ENCODE measurements around the gene TXN2. TPM values are rescaled to one million over a fixed set of nuclear protein-coding genes. Genes with fewer than 3 reads are reported as not detected.

TXN2 gene
- total and polyA plus RNA-seq, 7 experiments from 2014 or later: 35.5 to 154 (median 44.1) TPM

- ATAC-seq (no peak), DNase-seq (no peak)
- no peaks in the 10 kb centered on the region for H3K9me3 ChIP-seq (ENCODE audit: control insufficient read depth in 2 of 3, low read length in 3 of 3)
- intact Hi-C loops (cut with micrococcal nuclease): no loop called here
- ChIA-PET POLR2A (interaction anchor here (0.7 to 1.2 kb wide), 5 partner anchors 8 to 163 kb away, joined by 3 to 4 read pairs (median 3); no protein-coding TSS in a partner anchor), CTCF (interaction anchor here (1.0 kb wide), 1 partner anchor 163 kb away, joined by 3 read pairs; no protein-coding TSS in a partner anchor)
- Mint-ChIP-seq H3K27ac (no peak overlapping the region), H3K27me3 (no peaks in the 10 kb centered on the region), H3K36me3 (no peaks in the 10 kb centered on the region), H3K4me3 (no peak overlapping the region), H3K4me1 (peaks cover 4 to 21% (median 14%) of the 10 kb centered on the region in 7 donors), H3K9me3 (peaks cover 0 to 2% (median 0%) of the 10 kb centered on the region in 11 donors)
- no peak overlapping the region for H3K27ac ChIP-seq (ENCODE audit: low read depth, low read length)
- peaks cover 0 to 20% (median 0%) of the 10 kb centered on the region in 3 experiments for H3K36me3 ChIP-seq (ENCODE audit: control insufficient read depth in 2 of 3, insufficient read depth in 3 of 3, low read length in 3 of 3)
- H3K27me3 ChIP-seq (ENCODE audit: control insufficient read depth in 2 of 2, insufficient read depth in 2 of 2, low read length in 2 of 2): no peaks in the 10 kb centered on the region
- no peak overlapping the region for H3K4me3 ChIP-seq (ENCODE audit: low read length)
- H3K4me1 ChIP-seq (ENCODE audit: control insufficient read depth in 2 of 2, insufficient read depth in 2 of 2, low read length in 2 of 2): peaks cover 0 to 11% of the 10 kb centered on the region in 2 donors
Observed at GRCh38 chr22:36463783-36464184, 17.7 kb downstream of the TXN2 start.

- peaks cover 4 to 19% (median 10%) of the 10 kb centered on the region in 7 donors for H3K4me1 Mint-ChIP-seq
Observed at GRCh38 chr22:36461665-36462649, 19.5 kb downstream of the TXN2 start.

GRCh38 chr22:36460202-36460601 is 21.2 kb downstream of the TXN2 start:
- DNase-seq: no peak
- Mint-ChIP-seq H3K27ac (peak overlapping the region in 1 of 9 donors; percentile 17), H3K4me3 (no peak overlapping the region), H3K27me3 (no peaks in the 10 kb centered on the region), H3K36me3 (no peaks in the 10 kb centered on the region), H3K4me1 (peaks cover 7 to 27% (median 11%) of the 10 kb centered on the region in 7 donors), H3K9me3 (peaks cover 0 to 2% (median 0%) of the 10 kb centered on the region in 11 donors)
- peaks cover 7 to 12% of the 10 kb centered on the region in 2 donors for H3K4me1 ChIP-seq (ENCODE audit: control insufficient read depth in 2 of 2, insufficient read depth in 2 of 2, low read length in 2 of 2)
- CTCF ChIA-PET: no interaction called here
- no peak overlapping the region for H3K27ac ChIP-seq (ENCODE audit: low read depth, low read length)
- no peak overlapping the region for H3K4me3 ChIP-seq (ENCODE audit: low read length)
- no peaks in the 10 kb centered on the region for H3K27me3 ChIP-seq (ENCODE audit: control insufficient read depth in 2 of 2, insufficient read depth in 2 of 2, low read length in 2 of 2)
- no peak for ATAC-seq
- no peaks in the 10 kb centered on the region for H3K9me3 ChIP-seq (ENCODE audit: control insufficient read depth in 2 of 3, low read length in 3 of 3)
- no peaks in the 10 kb centered on the region for H3K36me3 ChIP-seq (ENCODE audit: control insufficient read depth in 2 of 3, insufficient read depth in 3 of 3, low read length in 3 of 3)
- POLR2A ChIA-PET: no interaction called here
- intact Hi-C loops (cut with micrococcal nuclease): no loop called here

More at GRCh38 chr22:36461665-36462649, 19.5 kb downstream of the TXN2 start:
- ChIA-PET CTCF (no interaction called here), POLR2A (interaction anchor here (1.2 kb wide), 1 partner anchor 10 kb away, joined by 3 read pairs; no protein-coding TSS in a partner anchor)
- no peak overlapping the region for H3K4me3 ChIP-seq (ENCODE audit: low read length)
- H3K27me3 ChIP-seq (ENCODE audit: control insufficient read depth in 2 of 2, insufficient read depth in 2 of 2, low read length in 2 of 2): no peaks in the 10 kb centered on the region
- Mint-ChIP-seq H3K27me3 (no peaks in the 10 kb centered on the region), H3K36me3 (no peaks in the 10 kb centered on the region), H3K4me3 (no peak overlapping the region), H3K27ac (peak overlapping the region in 2 of 9 donors; percentile 48 to 58), H3K9me3 (peaks cover 0 to 2% (median 0%) of the 10 kb centered on the region in 11 donors)
- H3K36me3 ChIP-seq (ENCODE audit: control insufficient read depth in 2 of 3, insufficient read depth in 3 of 3, low read length in 3 of 3): peaks cover 0 to 6% (median 0%) of the 10 kb centered on the region in 3 experiments
- no peak overlapping the region for H3K27ac ChIP-seq (ENCODE audit: low read depth, low read length)
- ATAC-seq (no peak), DNase-seq (no peak)
- H3K4me1 ChIP-seq (ENCODE audit: control insufficient read depth in 2 of 2, insufficient read depth in 2 of 2, low read length in 2 of 2): peaks cover 0 to 6% of the 10 kb centered on the region in 2 donors
- no peaks in the 10 kb centered on the region for H3K9me3 ChIP-seq (ENCODE audit: control insufficient read depth in 2 of 3, low read length in 3 of 3)
- intact Hi-C loops (cut with micrococcal nuclease): no loop called here

GRCh38 chr22:36457688-36458450 is 23.6 kb downstream of the TXN2 start:
- Mint-ChIP-seq H3K36me3 (peaks cover 0 to 2% (median 0%) of the 10 kb centered on the region in 5 donors), H3K9me3 (peaks cover 0 to 2% (median 0%) of the 10 kb centered on the region in 11 donors), H3K4me3 (no peak overlapping the region), H3K27me3 (no peaks in the 10 kb centered on the region), H3K27ac (peak overlapping the region in 3 of 9 donors; percentile 61 to 81 (median 62)), H3K4me1 (peaks cover 19 to 38% (median 24%) of the 10 kb centered on the region in 7 donors)
- DNase-seq (no peak), ATAC-seq (no peak)
- Histone ChIP-seq H3K4me1 (ENCODE audit: control insufficient read depth in 2 of 2, insufficient read depth in 2 of 2, low read length in 2 of 2) (peaks cover 25 to 26% of the 10 kb centered on the region in 2 donors), H3K27me3 (ENCODE audit: control insufficient read depth in 2 of 2, insufficient read depth in 2 of 2, low read length in 2 of 2) (no peaks in the 10 kb centered on the region), H3K9me3 (ENCODE audit: control insufficient read depth in 2 of 3, low read length in 3 of 3) (no peaks in the 10 kb centered on the region), H3K36me3 (ENCODE audit: control insufficient read depth in 2 of 3, insufficient read depth in 3 of 3, low read length in 3 of 3) (no peaks in the 10 kb centered on the region), H3K4me3 (ENCODE audit: low read length) (no peak overlapping the region), H3K27ac (ENCODE audit: low read depth, low read length) (no peak overlapping the region)
- intact Hi-C loops (cut with micrococcal nuclease): no loop called here
- POLR2A ChIA-PET: interaction anchor here (0.8 to 1.4 kb wide), 2 partner anchors 48 to 140 kb away, joined by 3 read pairs; no protein-coding TSS in a partner anchor
- CTCF ChIA-PET: interaction anchor here (1.8 kb wide), 1 partner anchor 12 kb away, joined by 11 read pairs; no protein-coding TSS in a partner anchor

GRCh38 chr22:36456464-36456845 is 25.0 kb downstream of the TXN2 start:
- Histone ChIP-seq H3K27ac (ENCODE audit: low read depth, low read length) (peak overlapping the region; percentile 99), H3K9me3 (ENCODE audit: control insufficient read depth in 2 of 3, low read length in 3 of 3) (no peaks in the 10 kb centered on the region), H3K36me3 (ENCODE audit: control insufficient read depth in 2 of 3, insufficient read depth in 3 of 3, low read length in 3 of 3) (no peaks in the 10 kb centered on the region), H3K4me1 (ENCODE audit: control insufficient read depth in 2 of 2, insufficient read depth in 2 of 2, low read length in 2 of 2) (peaks cover 37 to 38% of the 10 kb centered on the region in 2 donors), H3K4me3 (ENCODE audit: low read length) (no peak overlapping the region), H3K27me3 (ENCODE audit: control insufficient read depth in 2 of 2, insufficient read depth in 2 of 2, low read length in 2 of 2) (no peaks in the 10 kb centered on the region)
- ATAC-seq: no peak
- no peaks in the 10 kb centered on the region for H3K27me3 Mint-ChIP-seq
- POLR2A ChIA-PET: interaction anchor here (1.1 to 1.8 kb wide), 5 partner anchors 8 to 71 kb away, joined by 3 to 13 read pairs (median 6); partner anchors contain the start of gene MYH9
- peak overlapping the region in 7 of 10 donors; percentile 56 to 79 (median 75) for H3K4me3 Mint-ChIP-seq
- H3K4me1 Mint-ChIP-seq: peaks cover 21 to 49% (median 37%) of the 10 kb centered on the region in 7 donors
- H3K9me3 Mint-ChIP-seq: peaks cover 0 to 2% (median 0%) of the 10 kb centered on the region in 11 donors
- no peak for DNase-seq
- CTCF ChIA-PET: no interaction called here
- peaks cover 0 to 2% (median 0%) of the 10 kb centered on the region in 5 donors for H3K36me3 Mint-ChIP-seq
- peak overlapping the region; percentile 63 to 99 (median 95) for H3K27ac Mint-ChIP-seq
- intact Hi-C loops (cut with micrococcal nuclease): no loop called here

Data from naive thymus-derived CD4-positive, alpha-beta T cell (primary cell).